ENCODE data around the gene TRPV2.
A peak's percentile ranks its signal among the peaks of the same experiment; 100 is the strongest.
"Not testable (repeated sequence)": the region's sequence is repeated elsewhere in the genome, so short reads cannot be mapped to it uniquely, and the experiment has no call there.

TRPV2 gene

GRCh38 chr17:16449121-16449570, 33.8 kb downstream of the TRPV2 start:
- H3K79me1 ChIP-seq (ENCODE audit: low read length), result no peaks in the 10 kb centered on the region
- H3K56ac ChIP-seq (ENCODE audit: low read length), result no peak overlapping the region
- no peak for DNase-seq
- H3K18ac ChIP-seq (ENCODE audit: low read length), result no peak overlapping the region
- H3K4ac ChIP-seq (ENCODE audit: low read depth, low read length), result no peak overlapping the region
- H2BK120ac ChIP-seq (ENCODE audit: low read depth, low read length), result no peak overlapping the region
- H4K8ac ChIP-seq (ENCODE audit: low read depth, low read length), result no peak overlapping the region
- H3K27ac ChIP-seq (ENCODE audit: low read depth, low read length), result no peak overlapping the region
- H2BK15ac ChIP-seq (replicated peaks; ENCODE audit: low read depth), result no peak overlapping the region
- H3K79me2 ChIP-seq (ENCODE audit: control insufficient read depth, insufficient read depth, low read length), result no peaks in the 10 kb centered on the region
- no peak overlapping the region for H3K4me2 ChIP-seq (ENCODE audit: low read length)
- no peaks in the 10 kb centered on the region for H3K4me1 ChIP-seq (ENCODE audit: control insufficient read depth, low read depth, low read length)
- H4K5ac ChIP-seq (ENCODE audit: low read length), result no peak overlapping the region
- H3K27me3 ChIP-seq (ENCODE audit: insufficient read depth, low read length, poor library complexity), result no peaks in the 10 kb centered on the region
- H3K23ac ChIP-seq (ENCODE audit: low read length), result no peak overlapping the region
- H2BK5ac ChIP-seq (ENCODE audit: low read length), result no peak overlapping the region
- H2AK5ac ChIP-seq (ENCODE audit: low read length), result no peak overlapping the region
- no peak overlapping the region for H3K4me3 ChIP-seq (ENCODE audit: low read length)
- peaks cover 4% of the 10 kb centered on the region for H3K36me3 ChIP-seq (ENCODE audit: control insufficient read depth, insufficient read depth, low read length)
- WGBS (ENCODE audit: extremely low coverage, insufficient coverage, low lambda C conversion rate), result no CpG with 5 or more reads among the region's 11 CpGs
- H3K9ac ChIP-seq (ENCODE audit: low read length), result no peak overlapping the region

- H2BK15ac ChIP-seq (replicated peaks; ENCODE audit: low read depth), result no peak overlapping the region
- no peaks in the 10 kb centered on the region for H3K79me1 ChIP-seq (ENCODE audit: low read length)
- no peak overlapping the region for H3K4me2 ChIP-seq (ENCODE audit: low read length)
- H3K4me1 ChIP-seq (ENCODE audit: control insufficient read depth, low read depth, low read length), result no peaks in the 10 kb centered on the region
- DNase-seq, result no peak
- no peak overlapping the region for H4K5ac ChIP-seq (ENCODE audit: low read length)
- H3K79me2 ChIP-seq (ENCODE audit: control insufficient read depth, insufficient read depth, low read length), result no peaks in the 10 kb centered on the region
- H2AK5ac ChIP-seq (ENCODE audit: low read length), result no peak overlapping the region
- H3K23ac ChIP-seq (ENCODE audit: low read length), result no peak overlapping the region
- H3K9ac ChIP-seq (ENCODE audit: low read length), result no peak overlapping the region
- no peak overlapping the region for H4K8ac ChIP-seq (ENCODE audit: low read depth, low read length)
- no peaks in the 10 kb centered on the region for H3K27me3 ChIP-seq (ENCODE audit: insufficient read depth, low read length, poor library complexity)
- no peak overlapping the region for H2BK5ac ChIP-seq (ENCODE audit: low read length)
- H3K36me3 ChIP-seq (ENCODE audit: control insufficient read depth, insufficient read depth, low read length), result peaks cover 4% of the 10 kb centered on the region
- no peak overlapping the region for H3K27ac ChIP-seq (ENCODE audit: low read depth, low read length)
- H3K4ac ChIP-seq (ENCODE audit: low read depth, low read length), result no peak overlapping the region
- WGBS (ENCODE audit: extremely low coverage, insufficient coverage, low lambda C conversion rate), result no CpG with 5 or more reads among the region's 4 CpGs
- no peak overlapping the region for H3K18ac ChIP-seq (ENCODE audit: low read length)
- no peak overlapping the region for H3K4me3 ChIP-seq (ENCODE audit: low read length)
- H3K56ac ChIP-seq (ENCODE audit: low read length), result no peak overlapping the region
- no peak overlapping the region for H2BK120ac ChIP-seq (ENCODE audit: low read depth, low read length)
Measured at GRCh38 chr17:16450028-16450427, 34.7 kb downstream of the TRPV2 start.

DNA sequence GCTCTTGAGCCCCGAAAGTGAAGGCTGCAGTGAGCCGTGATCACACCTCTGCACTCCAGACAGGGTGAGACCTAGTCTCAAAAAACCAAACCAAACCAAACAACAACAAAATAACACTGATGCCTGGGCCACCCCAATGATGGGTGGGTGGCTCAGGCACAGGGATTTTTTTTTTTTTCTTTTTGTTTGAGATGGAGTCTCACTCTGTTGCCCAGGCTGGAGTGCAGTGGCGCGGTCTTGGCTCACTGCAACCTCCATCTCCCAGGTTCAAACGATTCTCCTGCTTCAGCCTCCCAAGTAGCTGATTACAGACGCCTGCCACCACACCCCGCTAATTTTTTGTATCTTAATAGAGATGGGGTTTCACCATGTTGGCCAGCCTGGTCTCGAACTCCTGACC, 36.9 kb downstream of the TRPV2 start:
- H3K4ac ChIP-seq (ENCODE audit: low read depth, low read length); H2BK5ac ChIP-seq (ENCODE audit: low read length); H3K4me1 ChIP-seq (ENCODE audit: control insufficient read depth, low read depth, low read length); H2AK5ac ChIP-seq (ENCODE audit: low read length); DNase-seq; H2BK15ac ChIP-seq (replicated peaks; ENCODE audit: low read depth); H4K5ac ChIP-seq (ENCODE audit: low read length); H3K23ac ChIP-seq (ENCODE audit: low read length); H3K36me3 ChIP-seq (ENCODE audit: control insufficient read depth, insufficient read depth, low read length); H2BK120ac ChIP-seq (ENCODE audit: low read depth, low read length); H3K56ac ChIP-seq (ENCODE audit: low read length); H3K9ac ChIP-seq (ENCODE audit: low read length); H3K4me2 ChIP-seq (ENCODE audit: low read length); H3K27ac ChIP-seq (ENCODE audit: low read depth, low read length); H3K4me3 ChIP-seq (ENCODE audit: low read length); H3K27me3 ChIP-seq (ENCODE audit: insufficient read depth, low read length, poor library complexity); H3K18ac ChIP-seq (ENCODE audit: low read length); H3K79me2 ChIP-seq (ENCODE audit: control insufficient read depth, insufficient read depth, low read length); H3K79me1 ChIP-seq (ENCODE audit: low read length); H4K8ac ChIP-seq (ENCODE audit: low read depth, low read length): not testable (repeated sequence)
- no CpG with 5 or more reads among the region's 8 CpGs for WGBS (ENCODE audit: extremely low coverage, insufficient coverage, low lambda C conversion rate)

DNA sequence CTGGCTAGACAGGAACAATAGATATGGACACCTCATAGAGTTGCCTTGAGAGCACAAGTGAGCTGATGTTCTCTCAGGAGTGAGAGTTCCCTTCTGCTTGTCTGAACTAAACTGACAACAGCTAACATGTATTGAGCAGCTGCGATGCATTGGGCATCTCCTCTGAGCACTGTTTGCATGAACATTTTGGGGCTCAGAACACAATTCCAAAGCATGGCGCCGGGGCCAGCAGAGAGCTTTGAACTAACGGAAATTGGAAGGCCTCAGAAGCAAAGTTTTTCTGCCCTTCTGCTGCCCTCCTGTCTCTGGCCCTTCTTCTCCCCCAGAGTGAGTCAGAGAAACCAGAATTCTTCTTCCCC, 38.1 kb downstream of the TRPV2 start:
- Histone ChIP-seq H2BK120ac (ENCODE audit: low read depth, low read length) (no peak overlapping the region), H3K27ac (ENCODE audit: low read depth, low read length) (no peak overlapping the region), H3K79me1 (ENCODE audit: low read length) (no peaks in the 10 kb centered on the region), H4K5ac (ENCODE audit: low read length) (no peak overlapping the region), H3K4me3 (ENCODE audit: low read length) (no peak overlapping the region), H2BK5ac (ENCODE audit: low read length) (no peak overlapping the region), H3K36me3 (ENCODE audit: control insufficient read depth, insufficient read depth, low read length) (peaks cover 3% of the 10 kb centered on the region), H3K9ac (ENCODE audit: low read length) (no peak overlapping the region), H3K79me2 (ENCODE audit: control insufficient read depth, insufficient read depth, low read length) (no peaks in the 10 kb centered on the region), H3K18ac (ENCODE audit: low read length) (no peak overlapping the region), H3K23ac (ENCODE audit: low read length) (no peak overlapping the region), H3K4ac (ENCODE audit: low read depth, low read length) (no peak overlapping the region), H2BK15ac (replicated peaks; ENCODE audit: low read depth) (no peak overlapping the region), H3K27me3 (ENCODE audit: insufficient read depth, low read length, poor library complexity) (no peaks in the 10 kb centered on the region), H3K4me1 (ENCODE audit: control insufficient read depth, low read depth, low read length) (no peaks in the 10 kb centered on the region), H4K8ac (ENCODE audit: low read depth, low read length) (no peak overlapping the region), H3K4me2 (ENCODE audit: low read length) (no peak overlapping the region), H3K56ac (ENCODE audit: low read length) (no peak overlapping the region), H2AK5ac (ENCODE audit: low read length) (no peak overlapping the region)
- no peak for DNase-seq
- no CpG with 5 or more reads among the region's 4 CpGs for WGBS (ENCODE audit: extremely low coverage, insufficient coverage, low lambda C conversion rate)

DNA sequence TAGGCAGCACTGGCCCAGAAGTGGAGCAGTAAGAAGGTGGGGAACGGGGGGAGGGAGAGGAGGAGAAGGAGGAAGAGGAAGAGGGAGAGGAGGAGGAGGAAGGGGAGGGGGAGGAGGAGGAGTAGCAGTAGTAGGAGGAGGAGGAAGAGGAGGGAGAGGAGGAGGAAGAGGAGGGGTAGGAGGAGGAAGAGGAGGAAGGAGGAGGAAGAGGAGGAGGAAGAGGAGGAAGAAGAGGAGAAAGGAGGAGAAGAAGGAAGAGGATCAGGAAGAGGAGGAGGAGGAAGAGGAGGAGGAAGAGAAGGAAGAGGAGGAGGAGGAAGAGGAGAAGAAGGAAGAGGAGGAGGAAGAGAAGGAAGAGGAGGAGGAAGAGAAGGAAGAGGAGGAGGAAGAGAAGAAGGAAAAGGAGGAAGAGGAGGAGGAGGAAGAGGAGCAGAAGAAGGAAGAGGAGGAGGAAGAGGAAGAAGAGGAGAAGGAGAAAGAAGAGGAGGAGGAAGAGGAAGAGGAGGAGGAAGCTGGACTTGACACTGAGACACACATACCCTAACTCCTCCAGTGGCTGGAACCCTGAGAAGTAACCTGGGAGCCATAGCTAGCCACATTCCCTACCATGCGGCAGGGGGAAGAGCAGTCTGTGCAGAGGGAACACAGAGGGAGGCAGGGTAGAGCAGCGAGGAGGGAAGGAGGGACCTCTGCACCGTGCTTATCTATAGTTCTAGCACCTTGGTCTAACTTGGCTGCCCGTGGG, 40.8 kb downstream of the TRPV2 start:
- no peaks in the 10 kb centered on the region for H3K27me3 ChIP-seq (ENCODE audit: insufficient read depth, low read length, poor library complexity)
- H2BK15ac ChIP-seq (replicated peaks; ENCODE audit: low read depth), result no peak overlapping the region
- no peaks in the 10 kb centered on the region for H3K79me1 ChIP-seq (ENCODE audit: low read length)
- no peak overlapping the region for H3K18ac ChIP-seq (ENCODE audit: low read length)
- H4K8ac ChIP-seq (ENCODE audit: low read depth, low read length), result no peak overlapping the region
- no peak for DNase-seq
- H3K4me2 ChIP-seq (ENCODE audit: low read length), result no peak overlapping the region
- no CpG with 5 or more reads among the region's 5 CpGs for WGBS (ENCODE audit: extremely low coverage, insufficient coverage, low lambda C conversion rate)
- peaks cover 8% of the 10 kb centered on the region for H3K4me1 ChIP-seq (ENCODE audit: control insufficient read depth, low read depth, low read length)
- no peak overlapping the region for H3K4ac ChIP-seq (ENCODE audit: low read depth, low read length)
- no peak overlapping the region for H3K23ac ChIP-seq (ENCODE audit: low read length)
- peak overlapping the region; percentile 17 for H3K56ac ChIP-seq (ENCODE audit: low read length)
- no peak overlapping the region for H2BK5ac ChIP-seq (ENCODE audit: low read length)
- H2BK120ac ChIP-seq (ENCODE audit: low read depth, low read length), result no peak overlapping the region
- H3K4me3 ChIP-seq (ENCODE audit: low read length), result no peak overlapping the region
- H2AK5ac ChIP-seq (ENCODE audit: low read length), result no peak overlapping the region
- H3K27ac ChIP-seq (ENCODE audit: low read depth, low read length), result no peak overlapping the region
- no peaks in the 10 kb centered on the region for H3K79me2 ChIP-seq (ENCODE audit: control insufficient read depth, insufficient read depth, low read length)
- H4K5ac ChIP-seq (ENCODE audit: low read length), result no peak overlapping the region
- H3K36me3 ChIP-seq (ENCODE audit: control insufficient read depth, insufficient read depth, low read length), result no peaks in the 10 kb centered on the region
- no peak overlapping the region for H3K9ac ChIP-seq (ENCODE audit: low read length)

DNA sequence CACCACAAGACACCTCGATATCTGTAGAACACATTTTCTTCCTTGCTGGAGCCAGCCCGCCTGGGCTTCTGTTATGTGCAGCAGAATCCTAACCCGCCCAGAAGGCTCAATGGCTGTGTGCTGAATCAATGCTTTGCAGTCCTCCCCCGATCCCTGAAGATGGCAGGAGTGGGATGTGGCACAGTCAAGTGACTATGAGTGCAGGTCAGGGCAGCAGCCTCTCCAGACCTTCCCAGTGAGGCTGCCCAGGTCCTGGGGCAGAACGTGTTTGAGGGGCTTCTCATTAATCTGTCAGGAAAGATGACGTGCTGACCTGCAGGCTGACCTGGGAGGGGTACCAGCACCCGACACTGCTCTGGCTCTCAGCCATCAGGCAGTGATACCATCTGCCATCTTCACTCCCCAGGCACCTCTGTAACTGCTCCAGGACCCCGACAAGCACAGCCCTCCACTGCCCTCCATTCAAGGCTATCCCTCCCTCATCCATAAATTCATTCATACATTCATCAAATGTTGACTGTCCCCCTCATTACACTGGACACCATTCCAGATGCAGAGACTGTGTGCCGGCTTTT, 41.5 kb downstream of the TRPV2 start:
- Histone ChIP-seq H3K4me1 (ENCODE audit: control insufficient read depth, low read depth, low read length) (peaks cover 8% of the 10 kb centered on the region), H2BK15ac (replicated peaks; ENCODE audit: low read depth) (no peak overlapping the region), H2BK5ac (ENCODE audit: low read length) (no peak overlapping the region), H3K79me1 (ENCODE audit: low read length) (no peaks in the 10 kb centered on the region), H3K27ac (ENCODE audit: low read depth, low read length) (no peak overlapping the region), H3K27me3 (ENCODE audit: insufficient read depth, low read length, poor library complexity) (no peaks in the 10 kb centered on the region), H3K4ac (ENCODE audit: low read depth, low read length) (no peak overlapping the region), H3K56ac (ENCODE audit: low read length) (peak overlapping the region; percentile 17), H2AK5ac (ENCODE audit: low read length) (no peak overlapping the region), H3K9ac (ENCODE audit: low read length) (no peak overlapping the region), H3K4me3 (ENCODE audit: low read length) (no peak overlapping the region), H3K18ac (ENCODE audit: low read length) (no peak overlapping the region), H2BK120ac (ENCODE audit: low read depth, low read length) (no peak overlapping the region), H3K4me2 (ENCODE audit: low read length) (no peak overlapping the region), H3K23ac (ENCODE audit: low read length) (no peak overlapping the region), H4K5ac (ENCODE audit: low read length) (no peak overlapping the region), H3K36me3 (ENCODE audit: control insufficient read depth, insufficient read depth, low read length) (no peaks in the 10 kb centered on the region), H4K8ac (ENCODE audit: low read depth, low read length) (no peak overlapping the region), H3K79me2 (ENCODE audit: control insufficient read depth, insufficient read depth, low read length) (no peaks in the 10 kb centered on the region)
- WGBS (ENCODE audit: extremely low coverage, insufficient coverage, low lambda C conversion rate), result no CpG with 5 or more reads among the region's 9 CpGs
- DNase-seq, result peak; percentile 63
